Keratinocyte (primary cell): ENCODE data around the gene PLA2G15.

Source experiments
- CTCF ChIP-seq, 3 experiments: IDR thresholded peaks in 1 of 3; conservative IDR thresholded peaks in 1 of 3; optimal IDR thresholded peaks in 1 of 3; 2 replicates in 2 of 3; 3 replicates in 1 of 3; pipeline versions ENCODE3 to v1.5.1; 2011; ENCODE audit warnings: low read length in 3 of 3, mild to moderate bottlenecking in 3 of 3, moderate library complexity in 2 of 3, control low read depth in 1 of 3, inconsistent platforms in 1 of 3; ENCODE audit not compliant: insufficient read depth in 2 of 3; ENCODE audit errors: extremely low read depth in 1 of 3
- EZH2 ChIP-seq: IDR thresholded peaks from one replicate; pipeline ENCODE4 v1.6.1; 2012; ENCODE audit warnings: inconsistent platforms, mild to moderate bottlenecking, low read length, moderate library complexity

GRCh38 chr16:68291227-68291626, 46.1 kb downstream of the PLA2G15 start:
- TF ChIP-seq CTCF (optimal IDR thresholded peaks at IDR 0.05 in 1 of 3, IDR thresholded peaks at IDR 0.05 in 1 of 3, conservative IDR thresholded peaks at IDR 0.05 in 1 of 3; ENCODE audit: extremely low read depth in 1 of 3, insufficient read depth in 2 of 3, low read length in 3 of 3) (no peak), EZH2 (no peak)
